DMS53 treated with DMSO at 0.1 percent for 48 hours (cell line): ENCODE measurements around the gene SEC24C.
"Not testable (repeated sequence)": the region's sequence is repeated elsewhere in the genome, so short reads cannot be mapped to it uniquely, and the experiment has no call there.

Experiments used
- DNase-seq: peaks from one replicate; lab custom pipeline; 2025; ENCODE audit not compliant: unreplicated experiment; lab: John Stamatoyannopoulos, UW

The SEC24C gene

DNA sequence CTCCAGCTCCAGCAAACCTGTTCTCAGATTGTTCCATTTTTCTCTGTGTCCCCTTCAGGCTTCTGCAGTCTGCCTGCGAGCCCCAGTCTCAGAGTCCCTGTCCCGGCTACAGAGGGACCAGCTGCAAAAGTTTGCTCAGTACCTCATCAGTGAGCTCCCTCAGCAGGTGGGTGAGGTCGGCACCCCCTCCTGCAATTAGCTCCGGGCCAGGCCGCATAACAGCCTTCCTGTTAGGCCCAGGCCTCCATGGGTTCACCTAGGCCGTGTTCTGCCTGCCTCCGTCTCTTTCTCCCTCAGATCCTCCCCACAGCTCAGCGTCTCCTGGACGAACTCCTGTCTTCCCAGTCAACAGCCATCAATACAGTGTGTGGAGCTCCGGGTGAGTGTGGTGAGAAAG, 45.5 kb downstream of the SEC24C start:
- DNase-seq, result no peak

DNA sequence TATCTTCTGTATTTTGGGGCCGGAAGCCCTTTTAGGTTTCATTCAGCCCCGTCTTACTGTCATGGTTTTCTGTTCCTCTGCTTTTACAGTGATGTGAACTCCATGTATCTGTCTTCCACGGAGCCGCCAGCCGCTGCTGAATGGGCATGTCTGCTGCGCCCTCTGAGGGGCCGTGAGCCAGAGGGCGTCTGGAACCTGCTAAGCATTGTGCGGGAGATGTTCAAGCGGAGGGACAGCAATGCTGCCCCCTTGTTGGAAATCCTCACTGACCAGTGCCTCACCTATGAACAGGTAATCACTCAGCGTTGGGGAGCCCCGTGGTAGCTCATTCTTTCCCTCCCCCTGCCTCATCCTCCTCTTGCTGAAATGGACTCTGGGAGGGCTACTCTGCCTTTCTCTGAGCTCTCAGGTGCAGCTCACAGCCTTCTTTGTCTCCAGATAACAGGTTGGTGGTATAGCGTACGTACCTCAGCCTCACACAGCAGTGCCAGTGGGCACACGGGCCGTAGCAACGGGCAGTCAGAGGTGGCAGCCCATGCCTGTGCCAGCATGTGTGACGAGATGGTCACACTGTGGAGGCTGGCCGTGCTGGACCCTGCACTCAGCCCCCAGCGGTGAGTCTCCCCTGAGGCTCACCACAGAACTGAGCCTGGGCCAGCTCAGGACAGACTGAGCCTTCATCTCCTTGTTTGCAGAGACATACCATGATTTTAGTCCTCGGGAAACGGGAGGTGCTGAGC, 46.9 kb downstream of the SEC24C start:
- DNase-seq, result no peak

GRCh38 chr10:73791871-73792400, 47.8 kb downstream of the SEC24C start:
- no peak for DNase-seq

DNA sequence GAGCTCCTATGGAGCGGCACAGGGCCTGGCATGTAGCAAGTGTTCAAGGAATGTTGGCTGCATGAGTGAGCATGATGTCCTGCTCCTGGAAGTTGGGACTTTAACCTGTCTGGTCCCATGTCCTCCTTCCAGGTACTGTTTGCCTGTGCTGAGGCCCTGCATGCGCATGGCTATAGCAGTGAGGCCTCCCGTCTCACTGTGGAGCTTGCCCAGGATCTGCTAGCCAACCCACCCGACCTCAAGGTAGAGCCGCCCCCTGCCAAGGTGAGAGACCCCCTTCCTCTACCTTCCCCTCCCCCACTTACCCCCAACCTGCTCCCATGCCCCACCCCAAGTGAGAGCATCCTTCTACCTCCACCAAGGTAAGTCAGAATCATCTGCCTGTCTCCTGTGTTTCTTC, 49.3 kb downstream of the SEC24C start:
- DNase-seq, result no peak

DNA sequence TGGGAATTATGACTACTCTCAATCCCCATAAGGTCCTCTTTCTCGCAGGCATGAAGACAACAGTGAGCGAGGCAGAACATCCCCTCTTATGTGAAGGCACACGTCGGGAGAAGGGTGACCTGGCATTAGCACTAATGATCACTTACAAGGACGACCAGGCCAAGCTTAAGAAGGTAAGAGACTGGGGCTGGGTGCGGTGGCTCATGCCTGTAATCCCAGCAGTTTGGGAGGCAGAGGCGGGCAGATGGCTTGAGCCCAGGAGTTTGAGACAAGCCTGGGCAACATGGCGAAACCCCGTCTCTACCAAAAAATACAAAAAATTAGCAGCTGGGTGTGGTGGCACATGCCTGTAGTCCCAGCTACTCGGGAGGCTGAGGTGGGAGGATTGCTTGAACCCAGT, 51.3 kb downstream of the SEC24C start:
- DNase-seq, result not testable (repeated sequence)

GRCh38 chr10:73796035-73796434, 51.9 kb downstream of the SEC24C start:
- not testable (repeated sequence) for DNase-seq

- no peak for DNase-seq
Measured at GRCh38 chr10:73796766-73797165, 52.6 kb downstream of the SEC24C start.

DNA sequence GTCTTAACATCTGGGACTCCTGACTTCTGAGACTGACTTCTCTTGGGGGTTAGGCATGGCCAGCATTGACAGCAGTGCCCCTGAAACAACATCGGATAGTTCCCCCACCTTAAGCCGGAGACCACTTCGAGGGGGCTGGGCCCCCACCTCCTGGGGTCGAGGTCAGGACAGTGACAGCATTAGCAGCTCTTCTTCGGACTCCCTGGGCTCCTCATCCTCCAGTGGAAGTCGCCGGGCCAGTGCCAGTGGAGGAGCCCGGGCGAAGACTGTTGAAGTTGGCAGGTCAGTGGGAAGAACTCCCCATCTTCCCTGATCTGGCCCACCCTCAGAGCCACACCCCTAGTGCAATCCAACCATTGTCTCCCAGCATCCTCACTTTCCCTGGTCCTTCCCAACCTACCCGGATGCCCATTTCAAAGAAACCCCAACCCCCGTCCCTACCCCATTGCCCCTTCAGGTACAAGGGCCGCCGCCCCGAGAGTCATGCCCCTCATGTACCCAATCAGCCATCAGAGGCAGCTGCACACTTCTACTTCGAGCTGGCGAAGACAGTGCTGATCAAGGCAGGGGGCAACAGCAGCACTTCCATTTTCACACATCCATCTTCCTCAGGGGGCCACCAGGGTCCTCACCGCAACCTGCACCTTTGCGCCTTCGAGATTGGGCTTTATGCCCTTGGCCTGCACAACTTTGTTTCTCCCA, 53.3 kb downstream of the SEC24C start:
- no peak for DNase-seq

DNA sequence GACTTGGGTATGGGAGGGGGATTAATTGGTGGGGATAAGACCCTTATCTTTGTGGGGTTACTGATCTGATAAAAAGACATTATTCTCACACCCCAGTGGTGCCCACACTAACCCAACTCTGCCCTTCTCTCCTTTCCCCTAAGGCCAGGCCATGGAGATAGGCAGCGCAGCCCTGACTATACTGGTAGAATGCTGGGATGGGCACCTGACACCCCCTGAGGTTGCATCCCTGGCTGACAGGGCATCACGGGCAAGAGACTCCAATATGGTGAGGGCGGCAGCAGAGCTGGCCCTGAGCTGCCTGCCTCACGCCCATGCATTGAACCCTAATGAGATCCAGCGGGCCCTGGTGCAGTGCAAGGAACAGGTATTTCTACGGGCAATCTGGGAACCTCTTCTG, 53.9 kb downstream of the SEC24C start:
- no peak for DNase-seq

GRCh38 chr10:73798927-73799560, 54.9 kb downstream of the SEC24C start:
- DNase-seq, result no peak

DNA sequence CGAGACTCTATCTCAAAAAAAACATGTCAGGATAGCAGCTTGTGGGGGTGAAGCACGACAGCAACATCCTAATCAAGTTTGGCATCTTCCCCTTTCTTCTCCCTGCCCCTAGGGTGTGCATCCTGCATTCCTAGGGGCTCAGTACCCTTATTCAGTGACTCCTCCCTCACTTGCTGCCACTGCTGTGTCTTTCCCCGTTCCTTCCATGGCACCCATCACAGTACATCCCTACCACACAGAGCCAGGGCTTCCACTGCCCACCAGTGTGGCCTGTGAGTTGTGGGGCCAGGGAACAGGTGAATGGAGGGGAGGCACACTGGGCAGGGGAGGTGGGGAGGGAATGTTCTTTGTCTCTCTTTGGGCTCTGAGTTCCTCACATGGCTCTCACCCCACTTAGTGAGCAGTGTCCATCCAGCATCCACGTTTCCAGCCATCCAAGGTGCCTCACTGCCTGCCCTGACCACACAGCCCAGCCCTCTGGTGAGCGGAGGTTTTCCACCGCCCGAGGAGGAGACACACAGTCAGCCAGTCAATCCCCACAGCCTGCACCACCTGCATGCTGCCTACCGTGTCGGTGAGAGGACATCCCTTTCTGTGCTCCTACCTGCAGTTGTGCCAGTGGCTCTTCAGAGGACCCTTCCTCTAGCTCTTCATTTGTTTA, 55.9 kb downstream of the SEC24C start:
- no peak for DNase-seq

- no peak for DNase-seq
Measured at GRCh38 chr10:73800560-73801252, 56.5 kb downstream of the SEC24C start.

GRCh38 chr10:73801253-73801590, 57.0 kb downstream of the SEC24C start:
- DNase-seq, result no peak

DNA sequence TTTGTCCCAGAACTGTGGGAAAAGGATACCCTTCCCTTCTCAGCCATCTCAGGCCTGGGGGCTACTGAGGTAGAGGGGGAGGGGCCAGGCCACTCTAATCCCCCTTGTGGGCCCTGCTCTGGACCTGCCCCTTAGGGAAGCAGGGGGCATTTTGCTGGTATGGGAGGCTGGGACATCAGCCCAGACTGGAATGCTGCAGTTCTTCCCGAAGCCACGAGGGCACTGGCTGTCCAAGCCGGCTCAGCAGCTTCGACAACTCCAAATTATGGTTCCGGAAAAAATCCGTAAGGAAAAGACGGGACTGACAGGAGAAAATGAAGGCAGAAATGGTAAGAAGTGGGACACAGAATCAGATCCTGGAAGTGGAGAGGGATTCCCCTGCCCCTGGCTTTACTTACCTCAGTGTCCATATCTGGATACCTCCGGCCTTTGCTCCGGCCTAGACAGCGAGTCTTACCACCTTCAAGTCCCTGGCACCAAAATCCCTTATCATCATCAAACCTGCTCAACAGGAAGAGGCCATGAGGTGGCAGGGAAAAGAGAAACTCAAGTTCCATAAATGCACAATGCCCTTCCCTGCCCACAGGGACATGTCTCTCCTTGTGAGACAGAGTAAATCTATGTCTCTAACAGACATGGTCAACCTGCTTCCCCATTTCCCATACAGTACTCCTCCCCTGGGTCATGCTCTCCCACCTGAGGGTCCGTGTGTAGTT, 58.3 kb downstream of the SEC24C start:
- no peak for DNase-seq

GRCh38 chr10:73803680-73804286, 59.6 kb downstream of the SEC24C start:
- DNase-seq, result no peak

GRCh38 chr10:73806176-73806950, 62.2 kb downstream of the SEC24C start:
- DNase-seq, result no peak

DNA sequence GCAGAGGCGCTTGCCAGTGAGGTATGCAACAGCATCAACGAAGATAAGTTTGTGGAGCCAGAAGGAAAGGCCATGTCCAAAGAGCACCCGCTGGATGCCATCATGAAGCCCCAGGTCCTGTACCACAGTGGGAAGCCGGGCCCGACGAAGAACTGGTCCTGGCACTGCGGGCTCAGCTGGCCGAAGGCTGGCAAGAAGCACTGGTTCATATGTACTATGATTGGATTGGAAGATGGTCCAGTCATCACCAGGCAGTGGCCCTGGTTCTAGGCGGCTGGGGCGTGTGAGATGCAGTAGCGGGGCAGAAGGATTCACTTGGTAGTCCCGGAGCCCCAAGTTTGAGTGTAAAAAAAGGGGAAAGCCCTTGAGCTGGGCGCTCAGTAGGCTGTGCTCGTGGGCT, 63.3 kb downstream of the SEC24C start:
- no peak for DNase-seq

DNA sequence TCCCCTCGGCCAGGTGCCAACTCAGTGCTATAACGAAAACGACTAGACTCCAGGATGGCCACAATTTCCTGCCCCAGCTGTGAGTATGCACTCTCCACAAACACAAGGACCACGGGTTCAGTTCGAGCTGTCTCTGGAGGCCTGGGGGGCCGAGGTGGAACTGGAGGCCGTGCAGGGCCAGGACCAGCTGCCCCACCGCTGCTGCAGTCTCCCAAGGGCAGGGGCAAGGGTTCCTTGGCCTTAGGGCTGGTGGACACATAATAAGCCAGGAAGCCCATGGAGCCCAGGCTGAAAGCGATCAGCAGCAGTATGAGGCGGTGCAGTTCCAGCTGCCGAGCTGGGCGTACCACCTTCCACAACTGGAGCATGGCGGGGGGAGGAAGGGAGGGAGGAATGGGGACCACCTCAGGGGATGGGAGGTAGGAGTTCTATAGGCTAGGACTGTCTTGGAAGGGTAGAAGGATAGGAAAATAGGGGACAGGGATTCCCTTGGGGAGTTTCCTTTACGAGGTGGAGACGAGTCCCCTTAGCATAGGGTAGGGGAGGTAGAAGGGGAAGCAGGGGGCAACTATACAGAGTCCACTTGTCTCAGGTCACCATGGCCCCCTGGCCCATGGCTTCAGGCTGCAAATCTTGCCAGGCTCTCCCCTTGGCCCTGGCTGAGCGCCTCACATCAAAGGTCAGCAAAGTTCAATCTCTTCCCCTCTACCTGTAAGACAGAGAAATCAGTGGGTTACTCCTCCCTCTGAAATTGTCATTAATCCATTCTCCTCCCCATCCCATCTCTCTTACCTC, 64.0 kb downstream of the SEC24C start:
- no peak for DNase-seq
